Lower lobe of right lung (tissue), 2 donors: ENCODE results near the gene PICALM. TPM values are rescaled to one million over a fixed set of nuclear protein-coding genes. Genes with fewer than 3 reads are reported as not detected.

ENCODE experiments used
- ATAC-seq, 2 donors: fragments of 200-7000 bp; cut with Tn5 transposase; one replicate each; pipeline ENCODE4 v1.9.1; 2020 to 2022; ENCODE audit warnings: mild to moderate bottlenecking in 2 of 2, moderate library complexity in 2 of 2
- DNase-seq: peaks from one replicate; pipeline ENCODE4 v3.0.0-alpha.2; 2020
- H3K27ac ChIP-seq: fragments of 200-600 bp; one replicate; pipeline ENCODE4 v1.8.0; 2022
- H3K27me3 ChIP-seq: fragments of 200-600 bp; one replicate; pipeline ENCODE4 v1.8.0; 2022; ENCODE audit warnings: low read depth
- H3K36me3 ChIP-seq: fragments of 200-600 bp; one replicate; pipeline ENCODE4 v1.8.0; 2022; ENCODE audit warnings: mild to moderate bottlenecking
- H3K4me1 ChIP-seq: fragments of 200-600 bp; one replicate; pipeline ENCODE4 v1.8.0; 2022
- H3K4me3 ChIP-seq: fragments of 200-600 bp; one replicate; pipeline ENCODE4 v1.8.0; 2022; ENCODE audit warnings: mild to moderate bottlenecking
- H3K9me3 ChIP-seq: fragments of 200-600 bp; one replicate; pipeline ENCODE4 v1.8.0; 2022
- CTCF ChIP-seq: fragments of 200-600 bp; IDR thresholded peaks from one replicate; pipeline ENCODE4 v1.8.0; 2022; ENCODE audit warnings: antibody characterized with exemption, mild to moderate bottlenecking
- intact Hi-C: fragments of 100-400 bp; cut with DNase I; formaldehyde crosslinking; loops from one replicate; pipeline ENCODE4 v1.11.0; 2022
- total RNA-seq: library from RNA; stranded (reverse); fragmentation: NEBNext Ultra II Directional; extraction: Animal tissue kit (Norgen Biotek cat#: 25700); gene quantifications from one replicate; pipeline ENCODE4 v1.2.1, GENCODE V29; 2021
- donor health status: DM: no; HTN: yes; CAD: no; lungs with severe emphysema.

PICALM gene
- total RNA-seq, 1 donor from 2014 or later = 190 TPM

- TF ChIP-seq CTCF = no peak
- Histone ChIP-seq H3K4me1 (peaks cover 10% of the 10 kb centered on the region), H3K9me3 (no peaks in the 10 kb centered on the region), H3K36me3 (no peaks in the 10 kb centered on the region), H3K27me3 (no peaks in the 10 kb centered on the region), H3K27ac (no peak overlapping the region), H3K4me3 (no peak overlapping the region)
- intact Hi-C loops = no loop called here
- ATAC-seq (no peak), DNase-seq (no peak)
Observed at GRCh38 chr11:86073948-86074347, 5.1 kb upstream of the PICALM start.

- no peak for TF ChIP-seq CTCF
- DNase-seq = no peak
- intact Hi-C loops = no loop called here
- no peak overlapping the region for H3K27ac ChIP-seq
- no peaks in the 10 kb centered on the region for H3K9me3 ChIP-seq
- no peak for ATAC-seq
- H3K4me3 ChIP-seq = no peak overlapping the region
- H3K4me1 ChIP-seq = peaks cover 10% of the 10 kb centered on the region
- H3K27me3 ChIP-seq = no peaks in the 10 kb centered on the region
- H3K36me3 ChIP-seq = no peaks in the 10 kb centered on the region
Observed at GRCh38 chr11:86072211-86072610, 3.3 kb upstream of the PICALM start.

- no peaks in the 10 kb centered on the region for H3K9me3 ChIP-seq
- intact Hi-C loops = no loop called here
- TF ChIP-seq CTCF = no peak
- peaks cover 23% of the 10 kb centered on the region for H3K4me1 ChIP-seq
- no peaks in the 10 kb centered on the region for H3K27me3 ChIP-seq
- ATAC-seq (no peak), DNase-seq (no peak)
- H3K4me3 ChIP-seq = no peak overlapping the region
- H3K36me3 ChIP-seq = no peaks in the 10 kb centered on the region
- H3K27ac ChIP-seq = peak overlapping the region; percentile 98
Observed at GRCh38 chr11:86070142-86071056, 1.5 kb upstream of the PICALM start.

GRCh38 chr11:86069408-86070101 lies 671 bp upstream of the PICALM start:
- Histone ChIP-seq H3K4me3 (peak overlapping the region; percentile 93), H3K27ac (peak overlapping the region; percentile 98), H3K9me3 (no peaks in the 10 kb centered on the region), H3K4me1 (peaks cover 30% of the 10 kb centered on the region), H3K36me3 (no peaks in the 10 kb centered on the region), H3K27me3 (no peaks in the 10 kb centered on the region)
- TF ChIP-seq CTCF = no peak
- ATAC-seq (peak; percentile 71 to 79), DNase-seq (no peak)
- intact Hi-C loops = no loop called here

- intact Hi-C loops = no loop called here
- DNase-seq (peak; percentile 59), ATAC-seq (peak; percentile 7 to 28)
- peak overlapping the region; percentile 93 for H3K4me3 ChIP-seq
- no peaks in the 10 kb centered on the region for H3K27me3 ChIP-seq
- H3K36me3 ChIP-seq = no peaks in the 10 kb centered on the region
- no peaks in the 10 kb centered on the region for H3K9me3 ChIP-seq
- H3K4me1 ChIP-seq = peaks cover 42% of the 10 kb centered on the region
- no peak for TF ChIP-seq CTCF
- peak overlapping the region; percentile 98 for H3K27ac ChIP-seq
Observed at GRCh38 chr11:86068138-86068871, 579 bp downstream of the PICALM start.
